GM11168 (cell line): ENCODE measurements around the gene ABCG1.

Source experiments
- in situ Hi-C: fragments of 300-500 bp; cut with MboI; formaldehyde crosslinking; loops from one replicate; pipeline ENCODE4 v1.12.0; 2022; ENCODE audit warnings: low sequenced_read_pairs; ENCODE audit not compliant: unreplicated experiment

Gene ABCG1

GRCh38 chr21:42263591-42264131 is 44.7 kb downstream of the ABCG1 start:
- in situ Hi-C loops, result no loop called here

GRCh38 chr21:42264245-42265195 is 45.6 kb downstream of the ABCG1 start:
- in situ Hi-C loops, result no loop called here

GRCh38 chr21:42265231-42265812 is 46.4 kb downstream of the ABCG1 start:
- in situ Hi-C loops, result no loop called here

GRCh38 chr21:42266971-42267556 is 48.1 kb downstream of the ABCG1 start:
- in situ Hi-C loops, result no loop called here

GRCh38 chr21:42269386-42269785 is 50.4 kb downstream of the ABCG1 start:
- in situ Hi-C loops, result no loop called here

GRCh38 chr21:42271065-42271464 is 52.1 kb downstream of the ABCG1 start:
- in situ Hi-C loops, result no loop called here

- in situ Hi-C loops, result no loop called here
Observed at GRCh38 chr21:42272109-42272962, 53.4 kb downstream of the ABCG1 start.

- in situ Hi-C loops, result no loop called here
Observed at GRCh38 chr21:42272984-42273600, 54.2 kb downstream of the ABCG1 start.

GRCh38 chr21:42276076-42276475 is 57.1 kb downstream of the ABCG1 start:
- in situ Hi-C loops, result no loop called here

GRCh38 chr21:42276526-42277154 is 57.7 kb downstream of the ABCG1 start:
- in situ Hi-C loops, result no loop called here

- in situ Hi-C loops, result no loop called here
Observed at GRCh38 chr21:42277593-42277992, 58.7 kb downstream of the ABCG1 start.

- in situ Hi-C loops, result no loop called here
Observed at GRCh38 chr21:42278451-42279149, 59.7 kb downstream of the ABCG1 start.

GRCh38 chr21:42279341-42279871 is 60.5 kb downstream of the ABCG1 start:
- in situ Hi-C loops, result no loop called here

GRCh38 chr21:42279888-42280287 is 60.9 kb downstream of the ABCG1 start:
- in situ Hi-C loops, result no loop called here

GRCh38 chr21:42280356-42281180 is 61.6 kb downstream of the ABCG1 start:
- in situ Hi-C loops, result no loop called here

GRCh38 chr21:42281181-42281680 is 62.3 kb downstream of the ABCG1 start:
- in situ Hi-C loops, result no loop called here

GRCh38 chr21:42282021-42282420 is 63.1 kb downstream of the ABCG1 start:
- in situ Hi-C loops, result no loop called here
